A549 (cell line): ENCODE measurements around the gene ZMIZ2.

ENCODE experiments used
- JUNB ChIP-seq: fragments of >200 bp; sonication (Bioruptor Twin); formaldehyde crosslinking; IDR thresholded peaks from 2 replicates; pipeline ENCODE4 v1.6.1; 2016
- MYC ChIP-seq: IDR thresholded peaks from 2 replicates; pipeline ENCODE4 v1.6.1; 2012; ENCODE audit warnings: mild to moderate bottlenecking, inconsistent platforms, low read length, improper control_type of control experiment, borderline replicate concordance
- POLR2AphosphoS2 ChIP-seq: conservative IDR thresholded peaks from 2 replicates; pipeline ENCODE4 v1.6.1; 2012; ENCODE audit warnings: low read length, improper control_type of control experiment, inconsistent platforms

- TF ChIP-seq MYC = no peak
- TF ChIP-seq POLR2AphosphoS2 = no peak
- no peak for TF ChIP-seq JUNB
Observed at GRCh38 chr7:44767912-44768627, 19.4 kb downstream of the ZMIZ2 start.
